ENCODE data around the gene PRKAG1.
"Not testable (repeated sequence)": the region's sequence is repeated elsewhere in the genome, so short reads cannot be mapped to it uniquely, and the experiment has no call there.

PRKAG1 gene

DNA sequence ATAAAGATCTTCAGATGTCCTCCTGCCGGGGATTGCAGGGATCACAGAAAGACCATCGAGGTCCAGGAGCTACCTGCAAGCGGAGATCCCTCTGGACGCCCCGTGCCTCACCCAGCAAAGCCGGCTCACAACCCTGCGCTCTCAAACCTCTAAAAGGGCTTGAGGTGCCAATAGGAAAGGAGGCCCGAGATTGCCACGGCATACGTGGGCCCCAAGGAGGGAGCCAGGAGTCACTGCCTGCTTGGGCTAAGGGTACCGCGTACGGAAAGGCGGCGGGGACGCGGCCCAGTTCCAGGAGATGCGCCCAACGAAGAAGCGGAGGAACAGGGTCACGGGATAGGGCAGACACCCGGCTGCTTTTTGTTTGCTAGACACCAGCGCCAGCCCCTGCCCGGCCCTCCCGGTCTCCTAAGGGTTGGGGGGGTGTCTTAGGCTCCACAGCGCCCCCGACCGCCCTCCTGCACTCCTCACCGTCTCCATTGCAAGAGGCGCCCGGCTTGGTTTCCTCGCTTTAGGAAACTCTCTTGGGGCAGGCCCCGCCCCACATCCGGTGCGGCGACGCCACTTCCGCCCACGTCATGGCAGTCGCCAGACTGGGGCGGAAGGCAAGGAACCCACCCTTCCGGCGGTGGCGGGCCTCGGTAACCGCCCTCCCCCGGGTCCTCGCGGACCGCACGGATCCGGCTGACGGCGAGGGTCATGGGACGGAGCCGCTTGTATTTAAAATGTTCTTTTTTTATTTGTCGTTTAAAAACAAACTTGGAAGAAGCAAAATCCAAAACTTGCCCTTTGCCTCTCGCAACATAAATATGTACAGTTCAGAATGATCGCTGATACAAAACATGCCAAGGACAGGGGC, at the start of gene PRKAG1:
Gene PRKAG1, minus strand, starts transcription at position 516 of the 859 bp plus-strand sequence. Its CDS starts 36 bp downstream, at position 480.
- DNase-seq: peak; percentile 80

DNA sequence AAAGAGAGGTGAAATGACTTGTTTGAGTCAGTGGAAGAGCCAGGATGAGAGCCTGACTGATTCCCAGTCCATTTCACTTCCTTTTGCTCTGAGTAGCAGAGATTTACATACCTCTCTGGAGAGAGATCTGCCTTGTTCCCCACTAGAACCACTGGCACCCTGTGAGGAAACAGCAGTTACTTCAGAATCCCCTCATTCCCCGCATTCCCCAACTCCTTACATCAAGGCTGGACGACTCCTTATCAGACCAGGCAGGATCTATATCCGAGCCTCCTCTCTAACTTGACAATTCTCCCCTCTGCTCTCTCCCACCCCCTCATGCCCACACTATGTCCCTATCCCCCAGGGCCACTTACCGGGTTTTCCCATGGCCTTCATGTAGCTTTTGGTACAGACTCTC, 47.5 kb upstream of the PRKAG1 start:
- DNase-seq: no peak

DNA sequence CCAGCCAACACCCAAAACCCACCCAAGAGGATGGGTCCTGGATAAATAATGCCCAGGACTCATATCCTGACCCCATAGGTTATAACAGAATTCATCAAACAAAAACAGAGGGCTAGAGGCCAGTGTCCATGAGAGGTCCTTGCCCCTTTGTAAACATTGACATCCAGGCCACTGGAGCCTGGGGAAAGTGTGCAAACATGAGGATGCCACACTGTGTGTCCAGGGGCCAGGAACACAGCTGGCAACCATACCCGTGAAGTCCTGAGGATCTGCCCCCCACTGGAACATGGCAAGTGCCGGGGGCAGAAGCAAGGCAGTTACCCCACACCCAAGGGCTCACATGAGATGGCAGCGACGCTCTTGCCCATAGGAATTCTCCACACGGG, 46.2 kb upstream of the PRKAG1 start:
- no peak for DNase-seq

DNA sequence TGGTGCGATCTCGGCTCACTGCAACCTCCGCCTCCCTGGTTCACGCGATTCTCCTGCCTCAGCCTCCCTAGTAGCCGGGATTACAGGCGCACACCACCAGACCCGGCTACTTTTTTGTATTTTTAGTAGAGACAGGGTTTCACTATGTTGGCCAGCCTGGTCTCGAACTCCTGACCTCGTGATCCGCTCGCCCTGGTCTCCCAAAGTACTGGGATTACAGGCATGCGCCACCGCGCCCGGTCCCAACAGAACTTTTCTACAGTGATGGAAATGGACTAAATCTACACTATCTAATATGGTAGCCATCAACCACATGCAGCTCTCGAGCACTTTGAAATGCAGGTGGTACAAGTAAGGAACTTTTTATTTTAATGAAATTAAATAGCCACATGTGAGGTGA, 43.3 kb upstream of the PRKAG1 start:
- not testable (repeated sequence) for DNase-seq

DNA sequence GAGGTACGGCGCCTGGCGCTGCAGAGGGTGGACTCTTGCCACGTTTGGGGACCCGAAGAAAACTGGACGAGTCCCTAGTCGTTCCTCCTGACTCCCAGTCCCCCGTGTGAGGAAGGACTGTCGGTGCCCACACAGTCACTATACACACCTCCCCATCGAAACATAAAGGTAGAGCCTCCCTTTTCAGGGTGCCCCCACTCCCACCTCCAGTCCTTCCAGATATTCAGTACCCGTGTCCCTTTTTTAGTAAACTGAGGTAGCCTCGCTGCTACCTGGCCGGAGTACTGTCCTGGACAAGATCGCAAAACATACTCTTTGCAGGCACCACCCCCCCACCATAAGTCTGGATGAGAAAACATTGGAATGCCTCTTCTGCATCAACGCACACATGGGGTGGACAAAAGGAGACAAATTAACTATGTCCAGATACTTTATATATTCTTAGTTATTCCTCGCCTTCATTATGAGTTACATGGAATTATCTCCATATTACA, 42.6 kb upstream of the PRKAG1 start:
- DNase-seq: no peak

DNA sequence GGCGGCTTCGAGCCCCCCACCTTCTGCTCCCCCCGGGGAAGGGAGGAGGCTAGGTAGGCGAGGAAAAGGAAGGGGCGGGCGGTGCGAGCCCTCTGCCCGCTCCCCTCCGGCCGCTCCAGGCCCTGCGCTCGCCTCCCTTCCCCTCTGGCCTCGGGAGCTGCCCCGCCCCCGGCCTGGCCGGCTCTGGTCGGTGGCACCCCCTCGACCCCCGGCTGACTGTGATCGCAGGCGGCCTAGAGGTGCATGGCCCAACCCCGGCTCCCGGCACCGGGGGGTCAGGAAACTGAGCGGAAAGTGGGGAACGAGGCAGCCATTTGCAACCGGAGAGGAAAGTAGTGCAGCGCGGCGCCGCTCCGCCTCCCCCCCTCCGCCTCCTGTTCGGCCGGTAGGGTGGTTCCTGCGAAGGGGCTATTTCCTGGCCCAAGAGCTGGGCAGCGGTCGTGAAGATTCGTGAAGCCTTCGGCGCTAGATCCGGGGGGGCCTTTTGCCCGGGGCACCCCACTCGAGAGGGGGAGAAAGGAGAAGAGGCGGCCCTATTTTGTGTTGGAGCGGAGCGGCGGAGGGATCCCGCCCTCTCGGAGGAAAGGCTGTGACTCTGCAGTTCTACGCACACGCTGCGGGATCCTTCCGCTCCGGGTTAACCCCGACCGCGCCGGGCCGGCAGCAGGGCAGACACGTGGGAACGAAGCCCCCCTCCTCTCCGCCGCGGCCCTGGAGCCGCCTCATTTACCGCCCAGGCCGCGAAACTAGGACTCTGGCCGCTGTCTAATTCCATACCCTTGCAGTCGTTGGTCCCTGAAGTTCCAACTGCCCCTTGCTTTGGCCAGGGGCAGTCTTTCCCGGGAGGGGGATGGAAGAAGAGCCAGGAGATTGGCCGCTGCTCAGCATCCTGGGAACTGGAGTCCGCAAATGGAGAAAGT, 41.9 kb upstream of the PRKAG1 start, which contains the start of gene KMT2D:
Gene KMT2D, minus strand, starts transcription at position 558 of the 920 bp plus-strand sequence. CDS start 5,470 bp downstream, outside the sequence.
- peak; percentile 58 for DNase-seq

DNA sequence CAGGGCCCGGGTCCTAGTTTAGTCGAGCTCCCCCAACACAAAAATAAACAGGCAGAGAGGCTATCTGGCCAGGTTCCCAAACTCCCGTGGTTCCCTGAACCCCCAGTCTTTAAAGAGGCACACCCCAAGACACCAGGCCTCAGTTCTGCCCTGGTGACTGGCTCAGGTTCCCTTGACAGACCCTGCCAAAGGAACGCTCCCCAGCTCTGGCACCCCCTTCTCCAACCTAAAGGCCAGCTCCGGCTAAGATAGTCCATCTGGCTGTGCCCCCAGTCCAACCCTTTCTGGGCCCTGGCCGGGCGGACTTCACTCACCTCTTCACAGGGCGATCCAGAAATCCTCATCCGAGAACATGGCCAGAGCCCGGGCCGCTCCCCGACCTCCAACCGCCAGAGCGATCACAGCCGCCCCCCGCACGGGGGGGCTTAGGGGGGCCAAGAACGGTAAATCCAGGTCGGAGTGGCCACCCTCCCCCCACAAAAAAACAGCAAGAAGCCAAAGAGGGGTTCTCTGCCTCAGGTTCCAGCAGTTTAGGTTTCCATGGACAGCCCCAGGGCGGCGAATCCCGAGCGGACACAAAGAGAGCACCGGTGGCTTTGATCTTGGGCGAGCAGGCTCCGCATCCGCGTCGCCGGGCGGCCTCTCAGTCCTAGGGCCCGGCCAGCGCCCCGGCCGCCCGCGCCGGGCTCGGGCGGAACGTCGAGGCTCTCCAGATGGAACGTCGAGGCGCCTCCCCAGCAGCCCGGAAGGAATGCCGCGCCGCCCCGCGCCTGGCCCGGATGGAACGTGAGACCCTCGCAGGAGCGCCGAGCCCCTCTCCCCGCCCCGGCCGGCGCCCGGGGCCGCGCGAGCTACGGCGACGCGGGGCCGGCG, 41.0 kb upstream of the PRKAG1 start:
- DNase-seq: no peak

DNA sequence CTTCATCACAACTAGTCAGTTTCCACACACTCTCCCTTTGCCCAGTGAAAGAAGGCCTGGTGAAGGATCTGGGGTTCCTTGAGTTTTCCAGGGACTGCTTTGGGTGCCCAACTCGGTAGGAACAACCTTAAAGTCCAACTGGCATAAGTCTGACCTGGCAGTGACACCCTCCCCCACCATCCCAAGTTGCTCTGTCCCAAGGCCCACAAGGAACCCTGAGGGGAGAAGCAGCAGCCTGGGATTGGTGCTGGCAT, 40.4 kb upstream of the PRKAG1 start:
- no peak for DNase-seq

DNA sequence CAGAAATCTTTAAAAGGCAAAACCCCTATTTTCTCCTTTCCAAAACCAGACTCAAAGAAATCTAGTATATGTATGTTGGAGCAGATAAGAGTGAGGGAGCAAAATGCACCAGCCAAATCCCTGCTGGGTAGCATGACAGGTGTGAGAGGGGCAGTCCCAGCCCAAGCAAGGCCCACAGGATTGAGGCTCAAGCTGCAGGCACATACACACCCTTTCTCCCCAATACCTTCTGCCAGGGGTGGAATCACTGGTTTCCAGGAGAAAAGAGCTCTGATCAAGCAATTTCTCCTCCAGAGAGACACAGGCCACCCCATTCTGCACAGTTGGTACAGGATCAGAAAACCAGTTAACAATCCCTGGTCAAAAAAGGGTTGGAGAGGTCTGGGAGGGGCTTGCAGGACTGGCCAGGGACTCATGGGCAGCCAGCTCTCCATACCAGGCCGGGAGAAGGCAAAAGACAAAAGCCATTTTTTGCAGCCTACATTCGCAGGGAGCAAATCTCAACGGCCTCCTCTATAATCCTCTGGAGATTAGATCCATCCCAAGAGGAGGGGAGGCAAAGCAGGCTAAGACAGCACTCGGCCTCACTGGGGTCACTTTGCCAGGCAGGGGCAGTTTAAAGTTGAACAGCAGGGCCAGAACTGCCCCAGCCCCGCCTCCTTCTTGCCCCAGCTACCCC, 39.9 kb upstream of the PRKAG1 start:
- DNase-seq: no peak

DNA sequence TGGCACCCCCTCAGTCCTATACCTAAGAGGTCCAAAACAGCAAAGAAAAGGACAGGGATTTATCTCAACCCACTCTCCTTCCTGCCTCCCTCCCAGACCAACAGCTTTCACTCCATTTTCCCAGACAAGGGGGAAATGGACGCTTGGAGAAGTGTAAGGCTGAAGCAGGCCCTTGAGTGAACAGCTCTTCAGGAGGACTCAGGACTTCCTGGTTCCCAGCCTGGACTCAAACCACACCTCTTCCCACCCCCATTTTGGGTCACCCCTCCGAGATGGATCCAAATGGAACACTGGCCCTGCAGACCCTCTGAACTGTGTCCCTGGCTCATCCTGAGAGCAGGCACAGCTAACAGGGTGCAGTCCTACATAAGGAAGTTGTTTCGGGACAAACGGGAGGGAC, 39.3 kb upstream of the PRKAG1 start:
- DNase-seq: no peak

DNA sequence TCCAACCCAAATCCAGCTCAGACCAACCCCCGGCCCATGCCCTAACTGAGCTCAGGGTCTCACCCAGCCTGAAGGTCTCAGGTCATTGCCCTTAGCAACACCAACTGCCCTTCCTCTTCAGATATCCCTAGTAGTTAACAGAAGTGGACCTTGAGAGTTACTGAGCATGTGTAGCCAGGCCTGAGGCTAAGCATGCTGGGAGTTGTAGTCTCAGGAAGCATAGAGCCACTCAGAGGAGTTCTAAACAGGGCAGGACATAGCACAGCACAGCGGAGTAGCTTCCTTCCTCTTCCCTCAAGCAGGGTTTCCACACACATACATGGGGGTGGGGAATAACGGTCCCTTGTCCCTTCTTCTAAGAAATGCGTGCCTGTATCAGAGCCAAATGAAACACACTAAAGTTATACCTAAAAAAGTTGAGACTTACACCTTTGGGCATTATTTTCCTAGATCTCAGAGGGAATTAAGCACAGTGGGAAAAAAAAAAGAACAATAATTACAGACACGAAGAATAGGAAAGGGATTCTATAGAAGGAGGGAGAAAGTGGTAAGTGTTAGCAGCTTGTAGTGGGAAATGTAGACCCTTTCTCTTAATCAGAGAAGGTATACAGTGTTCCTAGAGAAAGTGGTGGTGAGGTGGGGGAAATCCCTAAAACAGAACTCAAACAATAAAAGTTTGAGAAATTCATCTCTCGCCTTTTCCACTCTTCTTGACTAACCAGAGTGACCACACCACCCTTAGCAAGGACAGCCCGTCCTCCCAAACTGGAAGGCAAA, 37.6 kb upstream of the PRKAG1 start:
- no peak for DNase-seq

DNA sequence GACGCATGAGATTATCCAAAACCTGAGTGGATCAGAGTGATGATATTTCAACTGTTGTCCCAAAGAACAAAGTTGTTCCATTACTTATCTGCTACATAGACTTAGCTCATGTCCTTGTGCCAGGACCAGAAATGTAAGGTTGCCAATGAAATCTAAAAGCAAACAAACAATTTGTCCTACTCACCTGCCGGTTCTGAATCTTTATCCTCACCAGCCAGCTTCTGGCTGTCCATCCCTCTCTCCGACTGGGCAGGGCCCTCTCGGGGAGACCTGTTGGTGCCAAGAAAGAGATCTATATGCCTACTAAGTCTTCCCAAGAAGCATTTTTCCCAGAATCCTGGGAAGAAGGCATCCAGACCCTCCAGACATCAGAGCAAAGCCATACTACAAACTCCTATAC, 36.5 kb upstream of the PRKAG1 start:
- no peak for DNase-seq

DNA sequence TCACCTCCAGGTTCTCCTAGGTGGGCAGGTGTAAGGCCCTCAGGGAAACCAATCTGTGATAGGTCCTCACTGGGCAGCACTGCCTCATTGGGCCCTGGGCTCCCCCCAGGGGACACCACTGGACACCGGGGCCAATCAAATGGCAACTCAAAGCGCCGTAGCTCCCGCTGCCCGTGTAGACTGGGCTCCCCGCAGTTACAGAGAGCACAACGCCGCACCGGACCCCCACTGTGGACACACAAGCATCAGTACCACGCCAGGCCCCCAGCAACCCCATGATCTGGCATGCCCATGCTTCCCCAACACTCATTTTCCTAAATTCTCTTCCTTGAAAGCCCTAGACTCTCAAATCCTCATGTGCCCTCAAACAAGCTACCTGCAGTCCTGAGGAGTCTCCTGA, 35.9 kb upstream of the PRKAG1 start:
- no peak for DNase-seq

DNA sequence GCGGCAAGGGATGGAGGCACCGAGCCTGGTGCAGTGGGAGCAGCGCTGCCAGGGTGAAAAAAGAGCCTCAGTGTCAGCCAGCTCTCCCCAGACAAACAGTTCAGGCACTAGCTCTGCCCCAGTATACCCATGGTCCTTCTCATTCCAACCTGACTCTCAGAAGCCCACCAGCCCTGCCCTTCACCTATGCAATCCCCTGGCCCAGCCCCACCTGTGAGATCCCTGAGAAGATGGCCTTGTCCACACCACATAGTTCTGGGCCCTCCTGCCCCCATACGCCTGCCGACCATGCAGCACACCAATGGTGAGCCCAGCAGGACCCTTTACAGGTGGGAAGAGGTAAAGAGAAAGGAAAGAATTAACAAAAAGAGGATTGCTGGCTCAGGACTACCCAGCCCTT, 35.5 kb upstream of the PRKAG1 start:
- DNase-seq: no peak

DNA sequence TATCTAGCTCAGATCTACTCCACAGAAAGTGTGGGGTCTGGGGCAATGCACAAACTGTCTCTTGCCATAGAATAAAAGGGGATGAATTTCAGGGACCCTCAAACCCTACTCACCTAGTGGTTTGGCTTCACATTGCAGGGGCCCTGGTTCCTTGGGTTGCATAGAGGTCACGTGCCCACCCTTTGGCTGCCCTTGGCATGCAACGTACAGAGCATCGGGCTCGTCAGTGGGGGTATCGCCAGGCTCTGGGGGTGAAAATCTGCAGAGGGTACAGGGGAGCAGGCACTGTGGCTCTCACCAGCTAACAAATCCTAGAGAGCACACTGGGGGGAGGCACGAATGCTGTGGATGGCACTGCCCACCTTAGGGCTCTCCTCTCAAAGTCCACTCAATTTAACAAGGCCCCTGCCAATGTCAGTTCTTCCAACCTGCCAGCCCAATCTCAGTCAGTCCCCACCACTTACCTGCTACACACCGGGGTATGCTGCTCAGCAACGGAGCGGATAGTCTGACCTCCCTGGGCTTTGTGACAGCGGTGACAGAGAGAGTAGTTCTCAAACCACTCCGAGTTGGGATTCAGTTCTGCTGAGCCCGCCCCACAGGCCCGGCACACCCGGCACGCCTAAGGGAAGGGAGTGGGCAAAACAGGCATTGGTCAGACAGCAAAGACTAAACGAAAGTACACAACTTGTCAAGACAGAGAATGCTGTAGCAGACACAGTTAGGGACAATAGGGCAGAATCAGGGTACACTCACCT, 34.1 kb upstream of the PRKAG1 start:
- DNase-seq: no peak

DNA sequence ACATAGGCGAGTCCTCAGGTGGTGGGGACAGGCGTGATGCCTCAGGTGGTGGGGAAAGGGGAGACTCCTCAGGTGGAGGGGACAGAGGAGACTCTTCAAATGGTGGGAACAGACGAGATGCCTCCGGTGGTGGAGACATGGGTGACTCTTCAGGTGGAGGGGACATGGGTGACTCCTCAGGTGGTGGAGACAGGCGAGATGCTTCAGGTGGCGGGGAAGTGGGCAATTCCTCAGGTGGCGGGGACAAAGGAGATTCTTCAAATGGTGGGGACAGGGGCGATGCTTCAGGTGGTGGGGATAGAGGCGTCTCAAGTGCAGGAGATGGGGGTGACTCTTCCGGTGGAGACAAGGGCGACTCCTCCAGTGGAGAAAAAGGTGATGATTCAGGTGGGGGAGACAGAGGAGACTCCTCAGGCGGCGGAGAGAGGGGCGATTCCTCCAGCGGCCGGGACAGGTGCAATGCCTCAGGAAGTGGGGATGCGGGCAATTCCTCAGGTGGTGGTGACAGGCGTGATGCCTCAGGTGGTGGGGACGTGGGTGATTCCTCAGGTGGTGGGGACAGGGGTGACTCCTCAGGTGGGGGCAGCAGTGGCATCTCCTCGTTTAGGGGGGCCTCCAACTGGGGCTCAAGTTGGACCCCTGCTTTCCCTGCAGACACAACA, 33.3 kb upstream of the PRKAG1 start:
- no peak for DNase-seq

DNA sequence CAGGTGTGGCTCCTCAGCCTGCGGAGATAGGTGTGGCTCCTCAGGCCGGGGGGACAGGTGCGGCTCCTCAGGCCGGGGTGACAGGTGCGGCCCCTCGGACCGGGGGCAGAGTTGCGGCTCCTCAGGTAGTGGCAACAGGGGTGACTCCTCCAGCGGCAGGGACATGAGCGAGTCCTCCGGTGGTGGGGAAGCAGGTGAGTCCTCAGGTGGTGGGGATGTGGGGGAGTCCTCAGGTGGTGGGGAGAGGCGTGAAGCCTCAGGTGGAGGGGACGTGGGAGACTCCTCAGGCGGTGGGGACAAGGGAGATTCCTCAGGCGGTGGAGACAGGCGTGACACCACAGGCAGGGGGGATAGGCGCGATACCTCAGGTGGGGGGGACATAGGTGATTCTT, 32.8 kb upstream of the PRKAG1 start:
- DNase-seq: no peak

DNA sequence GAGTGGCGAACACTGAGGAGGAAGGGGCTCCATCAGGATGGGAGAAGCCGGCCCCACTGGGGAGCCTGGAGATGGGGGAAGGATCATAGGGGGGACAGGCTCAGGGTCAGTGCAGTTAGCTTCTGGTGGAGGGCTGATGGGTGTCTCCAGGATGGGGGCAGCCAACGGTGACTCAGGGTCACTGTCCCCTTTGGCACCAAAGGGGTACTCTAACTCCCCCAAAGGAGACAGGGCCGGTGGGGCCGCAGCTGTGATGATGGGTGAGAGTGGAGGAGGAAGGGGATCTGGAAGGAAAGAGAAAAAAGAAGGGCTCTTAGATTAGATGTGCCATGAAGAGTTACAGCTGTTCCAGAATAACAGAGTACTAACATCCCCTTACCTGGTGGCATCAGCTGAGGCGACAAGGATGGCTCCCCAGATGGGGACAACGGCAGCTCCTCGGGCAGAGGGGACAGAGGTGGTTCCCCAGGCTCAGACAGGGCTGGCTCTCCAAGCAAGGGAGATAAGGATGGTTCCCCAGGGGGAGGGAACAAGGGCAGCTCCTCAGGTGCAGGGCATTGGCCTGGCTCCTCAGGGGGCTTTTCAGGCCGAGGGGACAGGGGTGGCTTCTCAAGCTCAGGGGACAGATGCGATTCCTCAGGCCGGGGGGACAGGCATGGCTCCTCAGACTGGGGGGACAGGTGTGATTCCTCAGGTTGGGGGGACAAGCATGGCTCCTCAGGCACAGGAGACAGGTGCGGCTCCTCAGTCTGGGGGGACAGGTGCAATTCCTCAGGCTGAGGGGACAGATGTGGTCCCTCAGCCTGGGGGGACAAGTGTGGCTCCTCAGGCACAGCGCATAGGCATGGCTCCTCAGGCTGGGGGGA, 32.2 kb upstream of the PRKAG1 start:
- DNase-seq: no peak

DNA sequence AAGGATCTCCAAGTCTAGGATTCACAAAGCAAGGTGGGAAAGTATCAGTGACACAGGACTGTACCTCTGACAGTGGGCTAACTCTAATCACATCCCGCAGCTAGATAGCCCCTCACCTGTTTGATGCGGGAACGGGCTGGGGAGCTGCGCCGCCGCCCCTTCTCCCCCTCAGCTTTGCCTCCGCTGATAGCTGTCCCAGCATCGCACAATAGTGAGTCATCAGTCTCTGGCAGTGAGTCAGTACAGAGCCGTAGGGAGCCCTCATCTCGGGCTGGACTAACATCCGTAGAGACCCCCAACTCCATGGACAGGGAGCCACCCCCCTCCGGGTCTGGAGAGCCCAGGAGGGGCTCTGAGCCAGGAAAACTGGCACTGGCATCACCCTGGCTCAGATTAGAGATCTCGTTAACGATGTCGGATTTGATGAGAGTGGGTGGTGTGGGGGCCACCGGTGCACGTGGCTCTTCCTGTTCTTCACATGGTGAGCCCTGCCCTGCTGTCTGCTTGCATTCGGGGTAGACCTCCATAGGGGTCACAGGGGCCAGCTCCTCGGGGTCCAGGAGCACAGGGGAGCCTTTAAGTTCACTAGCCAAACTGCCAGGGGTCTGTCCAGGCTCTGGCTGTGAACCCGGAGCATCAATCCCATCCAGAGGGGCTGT, 31.1 kb upstream of the PRKAG1 start:
- DNase-seq: no peak

Measured in NCI-H187 treated with DMSO at 0.1 percent for 48 hours (cell line).